GM12878 (cell line): ENCODE data around the gene CEACAM4. TPM values are rescaled to one million over a fixed set of nuclear protein-coding genes. Genes with fewer than 3 reads are reported as not detected.

Experiments used
- ATAC-seq: fragments of 200-7000 bp; cut with Tn5 transposase; 3 replicates; pipeline ENCODE4 v1.9.1; 2020; ENCODE audit warnings: mild to moderate bottlenecking, moderate library complexity
- BruUV-seq: library from RNA; stranded (reverse); fragments of 400-500 nt; replicated peaks from 2 replicates; lab custom pipeline; 2021; lab: Mats Ljungman, UMichigan
- CTCF ChIA-PET: fragments of 300-600 bp; sonication (Branson Sonifier 250); formaldehyde crosslinking; extraction: SDS; loops from one replicate; lab custom pipeline; 2021; ENCODE audit warnings: inconsistent platforms; lab: Yijun Ruan, JAX
- POLR2A ChIA-PET: fragments of 350-600 bp; formaldehyde crosslinking; extraction: SDS; loops from one replicate; lab custom pipeline; 2021; ENCODE audit warnings: inconsistent platforms; lab: Charles Lee
- RAD21 ChIA-PET: fragments of 300-600 bp; sonication (Branson Sonifier 250); formaldehyde crosslinking; loops from one replicate; lab custom pipeline; 2023; ENCODE audit warnings: antibody characterized with exemption; ENCODE audit not compliant: unreplicated experiment; lab: Charles Lee
- SMC1A ChIA-PET: fragments of 300-600 bp; sonication (Branson Sonifier 250); formaldehyde crosslinking; loops from one replicate; lab custom pipeline; 2023; ENCODE audit not compliant: unreplicated experiment, uncharacterized antibody; lab: Charles Lee
- DNase-seq: peaks from one replicate; pipeline ENCODE4 v3.0.0-alpha.2; 2011; ENCODE audit warnings: low read depth, low spot score
- FAIRE-seq: peaks from 3 replicates; lab custom pipeline; 2011; peaks lifted over from hg19 to GRCh38; lab: Jason Lieb, UNC
- H2AFZ ChIP-seq: 2 replicates; pipeline ENCODE4 v1.6.0; 2011; ENCODE audit warnings: low read depth, low read length, control low read depth; ENCODE audit not compliant: control insufficient read depth
- H3K27ac ChIP-seq: 2 replicates; pipeline ENCODE4 v1.5.1; 2011; ENCODE audit warnings: control low read depth; ENCODE audit not compliant: control insufficient read depth, insufficient read depth
- H3K27me3 ChIP-seq, 2 experiments: replicated peaks in 1 of 2; 2 replicates each; pipeline versions ENCODE4 v1.6.0 to v1.6.1; 2011; ENCODE audit warnings: low read length in 1 of 2; ENCODE audit not compliant: control insufficient read depth in 2 of 2, insufficient read depth in 2 of 2
- H3K36me3 ChIP-seq, 2 experiments: 2 replicates each; pipeline ENCODE4 v1.5.1; 2011; ENCODE audit warnings: low read length in 1 of 2; ENCODE audit not compliant: control insufficient read depth in 2 of 2, insufficient read depth in 2 of 2
- H3K4me1 ChIP-seq: 2 replicates; pipeline ENCODE4 v1.6.1; 2011; ENCODE audit warnings: mild to moderate bottlenecking, low read length, moderate library complexity, mixed read lengths; ENCODE audit not compliant: control insufficient read depth, insufficient read depth
- H3K4me2 ChIP-seq: 2 replicates; pipeline ENCODE4 v1.6.0; 2011; ENCODE audit warnings: control low read depth; ENCODE audit not compliant: control insufficient read depth, insufficient read depth
- H3K4me3 ChIP-seq: fragments of 200-600 bp; sonication (generic); 2 replicates; pipeline ENCODE4 v1.5.1; 2016
- H3K79me2 ChIP-seq: 2 replicates; pipeline ENCODE4 v1.6.0; 2011; ENCODE audit warnings: low read length; ENCODE audit not compliant: control insufficient read depth, insufficient read depth
- H3K9ac ChIP-seq: 2 replicates; pipeline ENCODE4 v1.8.0; 2011; ENCODE audit warnings: low read length, control low read depth, mixed read lengths; ENCODE audit not compliant: control insufficient read depth, insufficient read depth
- H3K9me3 ChIP-seq: replicated peaks from 3 replicates; pipeline ENCODE4 v1.5.1; 2011; ENCODE audit warnings: mild to moderate bottlenecking, low read length; ENCODE audit not compliant: control insufficient read depth, insufficient read depth
- H4K20me1 ChIP-seq: 2 replicates; pipeline ENCODE4 v1.6.0; 2011; ENCODE audit not compliant: control insufficient read depth, insufficient read depth
- BCL3 ChIP-seq: IDR thresholded peaks from 2 replicates; pipeline ENCODE4 v1.6.1; 2011; ENCODE audit warnings: borderline replicate concordance, low read depth, mild to moderate bottlenecking, moderate library complexity, low read length; ENCODE audit not compliant: insufficient read depth, poor library complexity, severe bottlenecking
- BMI1 ChIP-seq: fragments of 450-650 bp; IDR thresholded peaks from 2 replicates; pipeline ENCODE4 v1.6.1; 2016; ENCODE audit warnings: mild to moderate bottlenecking, moderate library complexity, borderline replicate concordance
- CBFB ChIP-seq: IDR thresholded peaks from 2 replicates; pipeline ENCODE4 v1.6.1; 2016; ENCODE audit warnings: antibody characterized with exemption, low read depth
- CTCF ChIP-seq, 3 experiments: IDR thresholded peaks in 2 of 3; conservative IDR thresholded peaks in 1 of 3; 2 replicates each; pipeline ENCODE4 v1.5.1; 2011; ENCODE audit warnings: low read depth in 3 of 3, low read length in 3 of 3, mild to moderate bottlenecking in 3 of 3, control low read depth in 2 of 3, moderate library complexity in 2 of 3, inconsistent platforms in 1 of 3, mixed read lengths in 1 of 3; ENCODE audit not compliant: control insufficient read depth in 2 of 3, insufficient read depth in 1 of 3; ENCODE audit errors: extremely low read depth in 1 of 3
- IKZF2 ChIP-seq, 2 experiments: fragments of 450-650 bp; IDR thresholded peaks; 2 replicates each; pipeline ENCODE4 v1.6.1; 2017; ENCODE audit warnings: mild to moderate bottlenecking in 2 of 2, moderate library complexity in 2 of 2
- IRF5 ChIP-seq: fragments of 450-650 bp; IDR thresholded peaks from 2 replicates; pipeline ENCODE4 v1.6.1; 2017; ENCODE audit warnings: borderline replicate concordance
- MEF2B ChIP-seq: fragments of 450-650 bp; IDR thresholded peaks from 2 replicates; pipeline ENCODE4 v1.6.1; 2018; ENCODE audit warnings: mild to moderate bottlenecking, moderate library complexity; ENCODE audit not compliant: partially characterized antibody, poor library complexity, severe bottlenecking
- MTA3 ChIP-seq: IDR thresholded peaks from 2 replicates; pipeline ENCODE4 v1.6.1; 2012; ENCODE audit warnings: low read length, inconsistent platforms, borderline replicate concordance
- MYB ChIP-seq: fragments of 150-350 bp; IDR thresholded peaks from 2 replicates; pipeline ENCODE4 v1.6.1; 2014; ENCODE audit warnings: mild to moderate bottlenecking, low read depth, low read length, borderline replicate concordance
- NR2F1 ChIP-seq: fragments of 450-650 bp; conservative IDR thresholded peaks from 2 replicates; pipeline ENCODE4 v1.6.1; 2017; ENCODE audit warnings: mild to moderate bottlenecking
- POLR2A ChIP-seq: IDR thresholded peaks from 2 replicates; pipeline ENCODE4 v1.6.1; 2011; ENCODE audit warnings: low read depth, mild to moderate bottlenecking, low read length
- RAD21 ChIP-seq: IDR thresholded peaks from 2 replicates; pipeline ENCODE4 v1.6.1; 2011; ENCODE audit warnings: mild to moderate bottlenecking, low read depth, low read length, moderate library complexity; ENCODE audit not compliant: insufficient read depth
- RCOR1 ChIP-seq: conservative IDR thresholded peaks from 2 replicates; pipeline ENCODE4 v1.6.1; 2012; ENCODE audit warnings: low read depth, low read length, improper control_type of control experiment
- SMC3 ChIP-seq: IDR thresholded peaks from 2 replicates; pipeline ENCODE4 v1.6.1; 2011; ENCODE audit warnings: low read length, improper control_type of control experiment, borderline replicate concordance
- YY1 ChIP-seq: IDR thresholded peaks from 2 replicates; pipeline ENCODE4 v1.6.1; 2011; ENCODE audit warnings: low read depth, mild to moderate bottlenecking, low read length
- ZNF384 ChIP-seq: IDR thresholded peaks from 2 replicates; pipeline ENCODE4 v1.6.1; 2012; ENCODE audit warnings: low read depth, mild to moderate bottlenecking, low read length, improper control_type of control experiment, borderline replicate concordance
- WGBS: methylation state at CpG from one replicate; pipeline ENCODE4 v1.1.6; 2016; ENCODE audit warnings: low lambda C conversion rate; ENCODE audit not compliant: insufficient replicate concordance, insufficient coverage; ENCODE audit errors: missing lambda C conversion rate; 5-methylcytosine and 5-hydroxymethylcytosine counted together
- in situ Hi-C: fragments of 300-500 bp; cut with MboI; formaldehyde crosslinking; loops from 9 replicates; pipeline ENCODE4 v1.14.3; 2018; ENCODE audit warnings: mixed read lengths
- intact Hi-C: fragments of 100-400 bp; cut with micrococcal nuclease; formaldehyde crosslinking; loops from one replicate; pipeline ENCODE4 v1.14.2; 2022; ENCODE audit not compliant: unreplicated experiment
- polyA plus RNA-seq, 11 experiments: library from polyadenylated mRNA; depleted of rRNA in 4 of 11; unstranded in 6 of 11; stranded (reverse) in 5 of 11; fragments of >200 nt; fragmentation: Nextera tagmentation in 4 of 11; fragmentation: Illumina TruSeq in 1 of 11; extraction: Ambion mirVana in 4 of 11; extraction: Trizol in 1 of 11; gene quantifications; 1 replicate in 1 of 11; 2 replicates in 10 of 11; pipeline versions ENCODE4 v1.2.1 to v1.2.3, GENCODE V29; 2011 to 2016; ENCODE audit warnings: inconsistent platforms in 2 of 11, missing spikeins in 2 of 11, low read depth in 1 of 11
- total RNA-seq, 4 experiments: library from RNA; depleted of rRNA in 3 of 4; stranded (reverse); fragments of >200 nt in 3 of 4; fragmentation: Illumina TruSeq in 1 of 4; extraction: Trizol in 1 of 4; gene quantifications; 2 replicates each; pipeline versions ENCODE4 v1.2.1 to v1.2.3, GENCODE V29; 2013 to 2021
- TF ChIP-seq, protein P1 (sequence below): IDR thresholded peaks from 2 replicates; pipeline ENCODE4 v1.6.1; 2011; ENCODE audit warnings: low read depth, mild to moderate bottlenecking, low read length, moderate library complexity, borderline replicate concordance; ENCODE audit errors: extremely low read depth
- TF ChIP-seq, protein P2 (sequence below): IDR thresholded peaks from 2 replicates; pipeline ENCODE4 v1.6.1; 2012; ENCODE audit warnings: low read depth, low read length, improper control_type of control experiment

Gene CEACAM4
- total and polyA plus RNA-seq, 10 of the 15 experiments (the other 5 are each of a cell fraction or from before 2014, with no cell fraction given), result not detected

- in situ Hi-C loops, result loop anchor here (5.0 kb wide), 1 partner anchor 50 kb away; no protein-coding TSS in a partner anchor
- H3K4me2 ChIP-seq, result no peak overlapping the region
- DNase-seq (peak; percentile 4), ATAC-seq (peak; percentile 88), FAIRE-seq (peak; percentile 93)
- H3K4me3 ChIP-seq, result no peak overlapping the region
- H3K4me1 ChIP-seq, result no peaks in the 10 kb centered on the region
- no peaks in the 10 kb centered on the region for H3K36me3 ChIP-seq
- no peak overlapping the region for H3K27ac ChIP-seq
- no peak overlapping the region for H2AFZ ChIP-seq
- no peaks in the 10 kb centered on the region for H4K20me1 ChIP-seq
- intact Hi-C loops, result loop anchor here (2.0 kb wide), 3 partner anchors 49 to 105 kb away; no protein-coding TSS in a partner anchor
- no peak overlapping the region for H3K9ac ChIP-seq
- H3K9me3 ChIP-seq, result no peaks in the 10 kb centered on the region
- ChIA-PET SMC1A (interaction anchor here (0.9 to 2.7 kb wide), 7 partner anchors 10 to 111 kb away, joined by 3 to 25 read pairs (median 5); partner anchors contain the start of gene CEACAM7), RAD21 (interaction anchor here (1.2 to 1.7 kb wide), 5 partner anchors 15 to 179 kb away, joined by 3 to 9 read pairs (median 3); no protein-coding TSS in a partner anchor), POLR2A (no interaction called here), CTCF (interaction anchor here (0.6 to 4.8 kb wide), 33 partner anchors 9 to 1050 kb away, joined by 3 to 72 read pairs (median 4); partner anchors contain the start of gene CEACAM7)
- H3K79me2 ChIP-seq, result no peaks in the 10 kb centered on the region
- H3K27me3 ChIP-seq, result no peaks in the 10 kb centered on the region; a peak in 2 of 4 replicates
- 6% methylated on average over 6 of the region's 6 CpGs for WGBS
- no TSS peak for BruUV-seq
- TF ChIP-seq MTA3, result no peak
- no peak for TF ChIP-seq RCOR1
- TF ChIP-seq IKZF2 (IDR thresholded peaks at IDR 0.05), result no peak
- TF ChIP-seq, protein P1, sequence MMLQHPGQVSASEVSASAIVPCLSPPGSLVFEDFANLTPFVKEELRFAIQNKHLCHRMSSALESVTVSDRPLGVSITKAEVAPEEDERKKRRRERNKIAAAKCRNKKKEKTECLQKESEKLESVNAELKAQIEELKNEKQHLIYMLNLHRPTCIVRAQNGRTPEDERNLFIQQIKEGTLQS, result no peak
- no peak for TF ChIP-seq POLR2A
- TF ChIP-seq IRF5, result no peak
- TF ChIP-seq ZNF384, result no peak
- peak; percentile 82 for TF ChIP-seq RAD21
- peak; percentile 56; the same call in 1 of the 2 replicates for TF ChIP-seq YY1
- no peak for TF ChIP-seq BMI1
- no peak for TF ChIP-seq NR2F1
- TF ChIP-seq, protein P2, sequence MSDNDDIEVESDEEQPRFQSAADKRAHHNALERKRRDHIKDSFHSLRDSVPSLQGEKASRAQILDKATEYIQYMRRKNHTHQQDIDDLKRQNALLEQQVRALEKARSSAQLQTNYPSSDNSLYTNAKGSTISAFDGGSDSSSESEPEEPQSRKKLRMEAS, result no peak
- no peak for TF ChIP-seq MYB
- TF ChIP-seq CBFB, result no peak
- no peak for TF ChIP-seq BCL3
- peak; percentile 74 for TF ChIP-seq SMC3
- no peak for TF ChIP-seq MEF2B
- TF ChIP-seq CTCF (IDR thresholded peaks at IDR 0.05 in 2 of 3, conservative IDR thresholded peaks at IDR 0.05 in 1 of 3; ENCODE audit: control insufficient read depth in 2 of 3, extremely low read depth in 1 of 3, insufficient read depth in 1 of 3, low read depth in 3 of 3, low read length in 3 of 3), result peak; percentile 86 to 94 (median 93)
Measured at GRCh38 chr19:41641879-41642485, 15.1 kb upstream of the CEACAM4 start.
